ENCODE results near the gene TMEM229A.
"Not testable (repeated sequence)": the region's sequence is repeated elsewhere in the genome, so short reads cannot be mapped to it uniquely, and the experiment has no call there.

TMEM229A gene

DNA sequence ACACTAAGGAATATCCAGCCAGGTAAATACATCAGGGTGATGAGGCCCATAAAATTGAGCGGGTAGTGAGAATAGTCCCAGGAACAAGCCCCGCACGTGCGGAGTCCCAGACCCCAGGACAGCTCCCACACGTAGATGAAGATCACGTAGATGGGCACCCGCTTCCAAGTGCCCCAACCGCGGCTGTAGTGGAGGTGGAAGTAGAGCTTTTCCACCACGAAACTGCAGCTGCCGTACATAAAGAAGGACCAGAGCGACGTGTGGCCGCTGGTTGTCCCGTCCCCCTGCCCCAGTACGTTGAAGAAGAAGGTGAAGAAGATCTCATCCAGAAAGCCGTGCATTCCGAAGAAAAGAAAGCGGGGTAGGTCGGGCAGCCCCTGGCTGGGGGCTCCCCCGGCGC is 948 bp downstream of the TMEM229A start:
- DNase-seq (ENCODE audit: low read depth) = no peak

DNA sequence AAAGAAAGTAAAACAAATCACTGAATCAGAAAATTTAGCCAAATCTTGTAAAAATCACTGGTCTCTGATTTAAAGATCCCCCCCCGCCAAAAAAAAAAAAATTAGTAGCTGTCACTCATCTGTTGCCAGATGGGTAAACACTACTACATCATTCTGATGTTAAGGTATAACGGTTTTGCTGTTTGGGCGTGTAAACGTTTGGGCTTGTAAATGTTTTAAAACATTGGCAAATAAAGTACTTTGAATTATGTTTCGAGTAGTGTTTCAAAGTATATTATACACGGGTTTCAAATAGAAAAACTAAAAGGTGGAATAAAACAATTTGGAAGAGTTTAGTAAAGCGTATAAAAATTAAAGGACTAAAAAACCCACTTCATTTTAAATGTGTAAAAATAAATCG is 1.5 kb downstream of the TMEM229A start:
- DNase-seq (ENCODE audit: low read depth) = no peak

DNA sequence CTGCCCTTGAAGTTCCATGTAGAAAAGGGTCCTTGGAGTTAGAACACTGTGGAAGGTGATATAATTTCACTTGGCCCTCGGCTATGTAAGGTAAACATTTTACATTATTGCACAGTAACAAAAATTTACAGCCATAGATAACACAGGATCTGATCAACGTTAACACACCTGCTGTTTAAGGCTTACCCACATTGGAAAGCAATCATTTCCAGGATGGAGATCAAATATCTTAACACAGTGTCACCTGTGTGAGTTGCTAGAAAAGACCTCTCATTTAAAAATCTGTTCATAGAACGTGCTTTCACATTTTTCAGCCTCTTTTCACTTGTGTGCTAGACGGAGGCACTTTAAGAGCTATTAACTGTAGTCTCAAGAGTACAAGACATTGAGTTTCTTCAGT is 1.9 kb downstream of the TMEM229A start:
- no peak for DNase-seq (ENCODE audit: low read depth)

DNA sequence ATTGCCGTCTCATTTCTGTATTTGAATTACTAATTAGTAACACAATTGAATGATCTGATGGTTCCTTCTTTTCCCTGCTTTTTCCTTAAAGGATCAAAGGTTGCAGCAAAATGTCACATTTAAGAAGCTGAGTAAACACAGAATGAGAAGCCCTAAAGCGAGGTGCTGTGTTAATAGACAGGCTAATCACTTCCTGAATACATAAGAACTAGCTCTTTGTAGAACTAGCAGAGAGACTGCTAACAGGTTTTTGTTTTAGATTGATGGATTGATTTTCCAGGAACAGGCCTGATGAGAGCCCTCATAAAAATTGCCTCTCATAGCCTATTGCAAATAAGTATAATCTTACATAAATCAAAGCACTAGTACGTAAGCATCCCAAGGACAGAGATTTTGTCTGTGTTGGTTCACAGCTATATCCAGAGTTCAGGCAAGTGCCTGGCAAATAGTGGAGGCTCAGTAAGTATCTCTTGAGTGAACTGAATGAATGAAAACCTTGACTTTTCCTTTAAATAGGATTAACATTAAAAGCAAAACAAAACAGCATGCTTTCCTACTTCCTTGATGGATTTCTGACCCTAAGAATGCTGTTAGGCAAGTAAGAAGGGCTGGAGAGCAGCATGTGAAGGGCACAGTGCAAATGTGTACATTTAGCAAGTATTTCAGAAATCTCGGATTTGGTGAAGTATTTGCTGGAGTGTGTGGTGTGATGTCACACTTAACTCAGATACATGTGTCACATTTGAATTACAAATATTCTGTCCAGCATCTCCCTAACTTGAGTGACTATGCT is 3.3 kb downstream of the TMEM229A start:
- no peak for DNase-seq (ENCODE audit: low read depth)

DNA sequence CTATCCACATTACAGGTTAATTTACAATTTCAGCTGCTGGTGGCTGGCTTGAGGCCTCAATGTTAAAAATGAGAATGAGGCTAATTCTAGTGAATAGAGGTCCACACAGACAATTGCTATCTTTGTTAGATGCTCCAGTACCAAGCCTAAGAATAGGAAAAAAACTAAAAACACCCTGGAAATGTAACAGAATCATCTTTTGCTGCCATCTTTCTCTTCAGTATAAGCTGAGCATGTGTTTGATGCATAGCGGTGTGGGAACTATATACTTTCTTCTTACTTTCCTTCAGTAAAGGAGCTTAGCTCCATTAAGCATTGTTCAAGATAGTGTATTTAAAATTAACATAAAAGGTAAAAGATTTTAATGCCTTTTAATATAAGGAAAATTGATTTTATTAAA is 5.6 kb downstream of the TMEM229A start:
- DNase-seq (ENCODE audit: low read depth) = no peak

DNA sequence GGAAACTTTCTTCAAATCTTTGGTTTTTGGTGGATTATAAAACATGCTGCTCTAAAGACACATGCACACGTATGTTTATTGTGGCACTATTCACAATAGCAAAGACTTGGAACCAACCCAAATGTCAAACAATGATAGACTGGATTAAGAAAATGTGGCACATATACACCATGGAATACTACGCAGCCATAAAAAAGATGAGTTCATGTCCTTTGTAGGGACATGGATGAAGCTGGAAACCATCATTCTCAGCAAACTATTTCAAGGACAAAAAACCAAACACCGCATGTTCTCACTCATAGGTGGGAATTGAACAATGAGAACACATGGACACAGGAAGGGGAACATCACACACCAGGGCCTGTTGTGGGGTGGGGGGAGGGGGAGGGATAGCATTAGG is 8.5 kb downstream of the TMEM229A start:
- DNase-seq (ENCODE audit: low read depth) = not testable (repeated sequence)

DNA sequence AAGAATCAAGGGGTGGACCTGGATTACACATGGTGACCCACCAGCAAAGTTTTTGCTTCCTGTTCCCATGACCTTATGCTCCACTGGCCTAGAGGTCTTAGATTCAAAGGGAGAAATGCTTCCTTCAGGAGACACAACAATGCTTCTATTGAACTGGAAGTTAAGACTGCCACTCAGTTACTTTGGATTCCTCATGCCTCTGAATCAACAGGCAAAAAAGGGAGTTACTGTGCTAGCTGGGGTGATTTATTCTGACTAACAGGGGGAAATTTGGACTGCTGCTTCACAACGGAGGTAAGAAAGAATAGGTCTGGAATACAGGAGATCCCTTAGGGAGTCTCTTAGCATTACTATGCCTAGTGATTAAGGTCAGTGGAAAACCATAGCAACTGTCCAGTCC is 10.3 kb downstream of the TMEM229A start:
- no peak for DNase-seq (ENCODE audit: low read depth)

DNA sequence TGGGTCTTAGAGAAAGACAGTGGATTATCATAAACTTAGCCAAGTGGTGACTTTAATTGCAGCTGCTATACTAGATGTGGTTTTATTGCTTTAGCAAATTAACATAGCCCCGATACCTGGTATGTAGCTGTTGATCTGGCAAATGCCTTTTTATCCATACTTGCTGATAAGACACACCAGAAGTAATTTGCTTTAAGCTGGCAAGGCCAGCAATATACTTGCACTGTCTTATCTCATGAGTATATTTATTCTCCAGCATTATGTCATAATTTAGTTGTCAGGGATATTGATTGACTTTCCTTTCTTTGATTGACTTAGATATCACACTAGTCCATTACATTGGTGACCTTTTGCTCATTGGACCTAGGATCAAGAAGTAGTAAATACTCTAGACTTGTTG is 12.8 kb downstream of the TMEM229A start:
- DNase-seq (ENCODE audit: low read depth) = no peak

DNA sequence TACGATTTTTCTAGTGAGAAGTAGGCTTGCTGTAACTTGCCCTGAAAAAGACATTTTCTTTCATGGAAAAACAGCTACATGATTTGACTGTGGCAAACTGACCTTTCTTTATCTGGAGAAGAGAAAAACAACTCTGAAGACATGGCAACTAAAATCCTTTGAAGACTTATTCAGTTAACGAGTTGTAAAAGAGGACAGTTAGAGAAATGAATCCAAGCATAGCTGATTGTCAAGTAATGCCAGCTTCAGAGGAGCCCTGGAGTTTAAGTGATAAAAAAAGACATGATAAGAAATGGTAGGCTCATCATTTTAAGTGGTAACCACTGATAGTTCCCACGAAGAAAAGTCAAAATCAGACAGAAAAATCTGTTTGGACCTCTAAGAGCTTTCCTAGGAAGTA is 19.6 kb downstream of the TMEM229A start:
- DNase-seq (ENCODE audit: low read depth) = no peak

DNA sequence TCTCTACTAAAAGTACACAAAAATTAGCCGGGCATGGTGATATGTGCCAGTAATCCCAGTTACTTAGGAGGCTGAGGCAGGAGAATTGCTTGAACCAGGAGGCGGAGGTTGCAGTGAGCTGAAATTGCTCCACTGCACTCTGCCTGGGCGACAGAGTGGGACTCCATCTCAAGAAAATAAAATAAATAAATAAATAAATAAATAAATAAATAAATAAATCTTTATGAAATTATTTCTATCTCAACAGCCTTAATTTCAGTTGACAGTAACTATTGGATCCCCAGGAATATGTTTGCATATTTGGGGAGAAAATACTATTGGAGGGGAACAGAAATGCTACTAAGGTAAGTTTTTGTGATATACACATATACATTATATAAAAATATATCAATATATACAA is 20.0 kb downstream of the TMEM229A start:
- DNase-seq (ENCODE audit: low read depth) = no peak

DNA sequence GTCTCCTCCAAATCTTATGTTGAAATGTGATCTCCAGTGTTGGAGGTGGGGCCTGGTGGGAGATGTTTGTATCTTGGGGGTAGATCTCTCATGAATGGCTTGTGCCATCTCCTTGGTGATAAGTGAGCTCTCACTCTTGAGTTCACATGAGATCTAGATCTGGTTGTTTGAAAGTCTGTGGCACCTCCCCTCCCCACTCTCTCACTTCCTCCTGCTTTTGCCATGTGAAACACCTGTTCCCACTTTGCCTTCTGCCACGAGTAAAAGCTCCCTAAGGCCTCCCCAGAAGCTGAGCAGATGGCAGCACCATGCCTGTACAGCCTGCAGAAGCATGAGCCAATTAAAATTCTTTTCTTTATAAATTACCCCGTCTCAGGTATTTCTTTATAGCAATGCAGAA is 23.5 kb downstream of the TMEM229A start:
- no peak for DNase-seq (ENCODE audit: low read depth)

DNA sequence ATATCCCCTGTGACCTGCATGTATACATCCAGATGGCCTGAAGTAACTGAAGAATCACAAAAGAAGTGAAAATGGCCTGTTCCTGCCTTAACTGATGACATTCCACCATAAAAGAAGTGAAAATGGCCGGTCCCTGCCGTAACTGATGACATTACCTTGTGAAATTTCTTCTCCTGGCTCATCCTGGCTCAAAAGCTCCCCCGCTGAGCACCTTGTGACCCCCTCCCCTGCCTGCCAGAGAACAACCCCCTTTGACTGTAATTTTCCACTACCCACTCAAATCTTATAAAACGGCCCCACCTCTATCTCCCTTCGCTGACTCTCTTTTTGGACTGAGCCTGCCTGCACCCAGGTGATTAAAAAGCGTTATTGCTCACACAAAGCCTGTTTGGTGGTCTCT is 24.6 kb downstream of the TMEM229A start:
- not testable (repeated sequence) for DNase-seq (ENCODE audit: low read depth)

DNA sequence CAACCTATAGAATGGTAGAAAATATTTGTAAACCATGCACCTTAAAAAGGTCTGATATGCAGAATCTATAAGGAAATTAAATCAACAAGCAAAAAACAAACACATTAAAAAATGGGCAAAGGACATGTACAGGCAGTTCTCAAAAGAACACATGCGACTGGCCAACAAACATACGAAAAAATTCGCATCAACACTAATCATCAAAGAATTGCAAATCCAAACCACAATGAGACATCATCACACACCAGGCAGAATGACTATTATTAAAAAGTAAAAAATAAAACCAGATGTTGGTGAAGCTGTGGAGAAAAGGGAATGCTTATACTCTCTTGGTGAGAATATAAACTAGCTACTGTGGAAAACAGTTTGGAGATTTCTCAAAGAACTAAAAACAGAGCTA is 33.2 kb downstream of the TMEM229A start:
- DNase-seq (ENCODE audit: low read depth) = no peak

DNA sequence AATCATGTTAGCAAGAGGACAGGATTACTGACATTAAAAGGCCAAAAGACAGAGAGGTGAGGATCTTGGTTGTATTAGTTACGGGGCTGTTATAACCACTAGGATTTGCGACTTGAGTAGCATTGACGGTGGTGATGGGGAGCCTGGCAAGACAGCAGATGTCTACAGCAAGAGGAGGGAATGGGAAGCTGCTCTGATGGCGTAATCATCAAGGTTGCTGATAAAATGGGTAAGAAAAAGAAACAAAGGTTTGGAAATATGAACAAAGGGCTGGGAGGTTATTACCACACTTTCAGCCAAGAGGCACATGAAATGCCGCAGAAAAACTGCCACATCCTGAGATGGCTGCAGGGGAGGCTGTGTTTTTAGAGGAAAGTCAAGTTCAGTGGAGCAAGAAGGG is 33.9 kb downstream of the TMEM229A start:
- DNase-seq (ENCODE audit: low read depth) = no peak

DNA sequence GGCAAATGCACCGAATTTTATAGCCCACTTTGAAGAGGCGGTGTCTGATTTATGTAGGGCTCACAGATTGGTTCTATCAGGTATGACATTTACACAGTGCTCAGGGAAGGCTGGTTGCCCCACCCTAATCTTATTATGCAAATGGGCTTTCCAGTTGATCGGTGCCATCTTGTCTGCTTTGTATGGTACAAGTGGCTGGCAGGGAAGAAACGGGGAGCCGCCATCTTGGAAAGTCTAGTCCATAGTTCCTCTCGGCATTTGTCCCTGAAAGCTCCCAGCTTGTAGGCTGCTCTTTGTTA is 36.6 kb downstream of the TMEM229A start:
- DNase-seq (ENCODE audit: low read depth) = no peak

DNA sequence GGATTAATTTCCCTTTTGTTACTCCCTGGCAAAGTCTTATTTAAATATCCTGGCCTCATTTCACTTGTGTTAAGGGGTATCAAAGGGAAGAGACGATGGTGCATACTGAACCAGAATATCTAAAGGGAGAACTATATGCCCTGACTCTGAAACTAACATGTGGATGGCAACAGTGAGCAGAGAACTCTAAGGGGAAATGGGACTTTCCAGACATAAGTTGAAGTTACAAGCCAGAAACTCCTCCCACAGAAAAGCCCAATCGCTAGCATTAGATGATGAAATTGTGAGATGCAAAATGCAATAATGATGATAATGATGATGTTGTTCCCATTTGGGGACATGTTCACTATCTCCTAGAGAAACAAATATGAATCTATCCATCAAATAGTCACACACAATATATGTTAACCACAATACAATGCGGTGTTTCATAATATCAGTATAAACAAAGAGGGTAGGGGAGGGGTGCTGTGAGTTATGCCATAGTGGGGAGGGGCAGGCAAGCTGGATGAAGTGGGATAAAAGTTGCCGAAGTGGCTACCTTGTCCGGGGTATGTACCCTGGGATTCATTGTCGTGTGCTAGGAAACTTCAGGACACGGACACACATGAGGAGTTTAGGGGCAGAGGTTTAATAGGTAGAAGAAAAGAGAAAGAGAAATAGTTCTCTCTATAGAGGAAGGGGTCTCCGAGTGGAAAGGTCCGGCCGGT is 37.1 kb downstream of the TMEM229A start:
- no peak for DNase-seq (ENCODE audit: low read depth)

DNA sequence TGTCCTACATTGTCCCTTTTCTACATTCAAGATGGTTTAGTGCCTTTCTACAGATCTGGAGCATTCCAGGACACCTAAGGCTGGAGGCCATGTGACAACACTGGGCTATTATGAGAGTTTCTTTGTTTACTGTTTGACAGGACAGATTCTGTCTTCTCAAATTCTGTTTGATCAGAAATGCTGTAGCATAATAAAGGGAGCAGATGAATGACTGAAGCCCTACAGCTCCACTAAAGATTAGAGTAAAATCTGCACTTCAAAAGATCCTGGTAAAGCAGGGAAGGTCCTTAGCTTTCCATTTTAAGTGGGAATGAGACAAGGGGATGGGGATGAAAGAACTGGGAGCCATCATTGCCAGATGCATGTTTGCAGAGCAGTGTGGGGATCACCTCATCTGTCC is 38.4 kb downstream of the TMEM229A start:
- no peak for DNase-seq (ENCODE audit: low read depth)

DNA sequence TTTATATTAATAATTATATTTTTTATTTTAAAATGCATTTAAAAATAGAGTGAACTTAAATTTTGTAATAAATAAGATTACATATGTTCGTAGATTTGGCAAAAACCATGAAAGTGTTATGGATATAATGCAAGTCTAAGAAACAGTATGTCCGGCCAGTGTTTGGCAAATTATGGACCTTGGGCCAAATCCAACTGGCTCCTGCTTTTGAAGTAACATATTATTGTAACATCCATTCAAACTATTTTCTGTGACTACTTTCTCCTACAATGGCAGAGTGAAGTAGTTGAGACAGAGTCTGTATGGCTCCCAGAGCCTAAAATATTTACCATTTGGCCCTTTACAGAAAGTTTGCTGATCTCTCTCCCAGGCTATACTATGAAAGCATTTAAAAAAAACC is 38.9 kb downstream of the TMEM229A start:
- DNase-seq (ENCODE audit: low read depth) = no peak

DNA sequence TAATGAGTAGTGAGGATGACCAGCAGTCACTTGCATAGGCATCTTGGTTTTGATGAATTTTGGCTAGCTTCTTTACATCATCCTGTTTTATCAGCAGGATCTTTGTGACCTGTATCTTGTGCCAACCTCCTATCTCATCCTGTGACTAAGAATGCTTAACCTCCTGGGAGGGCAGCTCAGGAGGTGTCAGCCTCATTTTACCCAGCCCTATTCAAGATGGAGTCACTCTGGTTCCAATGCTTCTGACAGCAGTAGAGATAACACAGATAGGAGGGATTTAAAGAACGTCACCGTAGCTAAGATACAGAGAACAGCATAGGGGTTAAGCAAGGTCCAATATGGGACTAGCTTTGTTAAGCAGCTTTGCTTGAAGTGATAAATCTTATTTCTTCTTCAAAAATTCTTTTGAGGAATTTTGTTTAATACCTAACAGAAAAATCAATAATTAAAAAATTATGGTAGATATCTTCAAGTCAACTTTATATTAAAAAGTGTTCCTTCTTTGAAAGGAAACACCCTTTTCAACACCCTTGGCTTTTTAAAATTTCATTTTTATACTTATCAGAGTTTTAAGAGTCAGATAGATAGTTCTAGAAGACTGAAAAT is 39.9 kb downstream of the TMEM229A start:
- DNase-seq (ENCODE audit: low read depth) = no peak

DNA sequence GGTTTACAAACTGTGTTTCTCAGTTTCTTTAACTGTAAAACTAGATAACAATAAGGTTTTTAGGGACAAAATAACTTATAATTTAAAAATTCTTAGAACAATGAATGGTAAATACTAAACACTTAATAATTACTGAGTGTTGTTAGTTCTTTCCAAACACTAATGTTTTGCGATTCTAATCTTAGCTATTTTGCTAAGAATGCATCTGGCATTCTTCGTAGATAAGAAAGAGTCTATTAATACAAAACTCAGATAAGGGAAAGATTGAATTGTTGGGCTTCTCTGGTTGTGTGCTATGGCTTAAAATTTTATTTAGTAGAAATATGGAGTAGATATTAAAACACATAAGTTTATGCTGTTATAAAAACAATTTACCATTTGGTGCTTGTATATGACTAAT is 45.4 kb downstream of the TMEM229A start:
- no peak for DNase-seq (ENCODE audit: low read depth)

Data from fibroblast of the conjunctiva (primary cell).